SJSA1 (cell line): Measurements from ENCODE around the gene METRN. TPM values are rescaled to one million over a fixed set of nuclear protein-coding genes. Genes with fewer than 3 reads are reported as not detected.

ENCODE experiments used
- DNase-seq, 2 experiments: peaks; one replicate each; pipeline ENCODE4 v3.0.0-alpha.2; 2015 to 2020; ENCODE audit warnings: low spot score in 2 of 2, low read depth in 1 of 2
- H3K27ac ChIP-seq: fragments of 250-450 bp; sonication (Bioruptor Pico); 2 replicates; pipeline ENCODE4 v1.5.1; 2020; ENCODE audit warnings: mild to moderate bottlenecking, moderate library complexity
- H3K27me3 ChIP-seq: fragments of 250-450 bp; sonication (Bioruptor Pico); replicated peaks from 2 replicates; pipeline ENCODE4 v1.5.1; 2020; ENCODE audit warnings: mild to moderate bottlenecking, moderate library complexity
- H3K36me3 ChIP-seq: fragments of 250-450 bp; sonication (Bioruptor Pico); 2 replicates; pipeline ENCODE4 v1.5.1; 2020; ENCODE audit warnings: mild to moderate bottlenecking
- H3K4me1 ChIP-seq: fragments of 250-450 bp; sonication (Bioruptor Pico); replicated peaks from 2 replicates; pipeline ENCODE4 v1.6.1; 2021; ENCODE audit warnings: mild to moderate bottlenecking
- H3K4me3 ChIP-seq: fragments of 250-450 bp; sonication (Bioruptor Pico); 2 replicates; pipeline ENCODE4 v1.5.1; 2020; ENCODE audit warnings: mild to moderate bottlenecking
- H3K9me3 ChIP-seq: fragments of 250-450 bp; sonication (Bioruptor Pico); replicated peaks from 2 replicates; pipeline ENCODE4 v1.5.1; 2020; ENCODE audit warnings: mild to moderate bottlenecking
- total RNA-seq: library from RNA; depleted of rRNA; stranded (reverse); fragments of >200 nt; shearing (Covaris generic); gene quantifications from 2 replicates; pipeline ENCODE4 v1.2.3, GENCODE V29; 2014

METRN gene
- total RNA-seq, 1 experiment from 2014 or later, result 75.5 TPM

DNA sequence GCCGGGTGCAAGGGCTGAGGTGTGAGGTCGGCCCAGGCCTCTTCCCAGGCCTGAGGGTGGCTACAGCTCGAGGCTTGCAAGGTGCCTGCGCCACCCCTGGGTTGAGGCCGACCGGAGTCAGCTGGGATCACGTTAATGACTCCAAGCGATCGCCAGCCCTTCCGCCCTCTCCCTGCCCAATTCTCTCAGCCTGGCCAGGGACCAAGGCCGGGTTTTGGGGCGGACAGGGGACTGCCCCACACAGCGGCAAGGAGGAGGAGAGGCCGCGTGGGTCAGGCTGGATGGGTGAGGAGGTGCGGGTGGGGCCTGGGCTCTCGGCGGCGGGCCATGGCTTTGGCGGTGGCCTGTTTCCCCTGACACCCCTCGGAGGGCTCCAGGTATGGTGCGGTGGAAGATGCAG lies 21.6 kb upstream of the METRN start:
- peaks cover 14% of the 10 kb centered on the region for H3K4me1 ChIP-seq
- DNase-seq, result no peak
- H3K27ac ChIP-seq, result no peak overlapping the region
- H3K9me3 ChIP-seq, result no peaks in the 10 kb centered on the region
- H3K4me3 ChIP-seq, result no peak overlapping the region
- peaks cover 56% of the 10 kb centered on the region for H3K27me3 ChIP-seq
- H3K36me3 ChIP-seq, result no peaks in the 10 kb centered on the region

DNA sequence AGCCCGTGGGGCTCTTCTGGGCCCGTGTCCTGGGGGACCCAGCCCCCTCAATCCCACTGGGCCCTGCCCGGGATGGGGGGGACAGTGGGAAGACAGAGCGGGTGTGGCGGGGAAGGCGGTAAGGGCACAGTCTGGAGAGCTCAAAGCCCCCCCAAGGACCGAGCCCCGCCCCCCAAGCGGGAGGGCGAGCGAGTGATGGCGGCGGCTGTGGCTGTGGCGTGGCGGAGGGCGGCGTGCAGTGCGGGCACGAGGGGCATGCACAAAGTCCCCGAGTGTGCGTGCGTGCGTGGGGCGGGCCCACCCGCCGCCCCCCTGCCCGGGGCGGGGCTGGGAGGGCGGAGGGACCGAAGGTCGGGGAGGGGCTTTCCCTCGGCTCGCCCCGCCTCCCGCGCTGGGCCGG lies 21.2 kb upstream of the METRN start:
- Histone ChIP-seq H3K4me1 (peaks cover 14% of the 10 kb centered on the region), H3K27me3 (peaks cover 59% of the 10 kb centered on the region), H3K36me3 (no peaks in the 10 kb centered on the region), H3K9me3 (no peaks in the 10 kb centered on the region), H3K27ac (no peak overlapping the region), H3K4me3 (no peak overlapping the region)
- no peak for DNase-seq

DNA sequence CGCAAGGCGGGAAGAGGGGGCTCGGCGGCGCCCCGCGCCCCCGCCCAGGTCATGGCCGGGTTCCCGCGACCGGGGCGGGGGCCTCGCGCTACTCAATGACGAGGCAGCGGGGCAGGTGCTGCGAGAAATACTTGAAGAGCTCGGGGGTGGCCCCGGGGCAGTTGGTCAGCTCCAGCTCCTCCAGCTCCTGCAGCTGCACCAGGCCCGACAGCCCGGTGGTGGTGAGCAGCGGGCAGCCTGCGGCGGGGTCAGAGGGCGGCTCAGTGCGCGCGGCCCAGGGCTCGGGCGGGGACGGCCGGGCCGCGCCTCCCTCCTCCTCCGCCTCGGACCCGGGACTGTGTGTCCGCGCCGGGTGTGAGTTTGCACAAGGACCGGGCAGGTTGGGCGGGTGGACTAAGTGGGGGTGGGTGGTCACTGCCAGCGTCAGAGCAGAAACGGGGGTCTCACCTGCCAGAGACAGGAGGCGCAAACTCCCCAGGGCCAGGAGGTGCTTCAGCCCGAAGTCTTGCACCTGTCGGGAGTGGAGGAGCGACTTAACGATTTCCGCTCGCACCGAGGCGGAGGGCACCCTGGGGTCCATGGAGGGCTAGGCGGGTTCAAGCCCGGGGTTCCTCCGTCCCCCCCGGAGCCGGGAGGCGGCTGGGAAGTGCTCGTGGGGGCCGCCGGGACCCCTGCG lies 20.6 kb upstream of the METRN start:
- Histone ChIP-seq H3K36me3 (no peaks in the 10 kb centered on the region), H3K27ac (no peak overlapping the region), H3K27me3 (peaks cover 64% of the 10 kb centered on the region), H3K4me1 (peaks cover 8% of the 10 kb centered on the region), H3K9me3 (no peaks in the 10 kb centered on the region), H3K4me3 (no peak overlapping the region)
- no peak for DNase-seq

DNA sequence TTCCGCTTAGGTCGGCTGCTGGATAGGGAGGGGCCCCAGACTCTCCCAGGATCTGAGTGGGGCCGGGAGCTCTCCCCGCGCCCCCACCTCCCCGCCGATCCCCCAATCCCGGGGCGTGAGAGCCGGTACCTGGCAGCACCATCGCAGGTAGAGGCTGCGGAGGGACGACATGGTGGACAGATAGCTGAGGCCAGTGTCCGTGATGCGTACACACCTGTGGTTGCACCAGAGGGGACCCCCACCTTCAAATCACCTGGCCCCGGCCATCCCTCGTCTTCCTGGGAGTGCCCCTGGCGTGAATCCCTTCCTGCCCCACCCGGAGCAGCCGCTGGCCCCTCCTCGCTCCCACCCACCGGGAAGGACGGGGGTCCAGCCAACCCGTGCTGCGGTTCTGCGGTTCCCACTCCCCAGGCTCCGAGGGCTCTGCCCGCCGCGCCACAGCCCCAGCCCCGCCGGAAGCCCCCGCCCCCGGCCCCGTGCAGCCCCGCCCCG lies 20.0 kb upstream of the METRN start:
- Histone ChIP-seq H3K27me3 (peaks cover 70% of the 10 kb centered on the region), H3K9me3 (no peaks in the 10 kb centered on the region), H3K36me3 (no peaks in the 10 kb centered on the region), H3K4me3 (no peak overlapping the region), H3K4me1 (peaks cover 4% of the 10 kb centered on the region), H3K27ac (no peak overlapping the region)
- no peak for DNase-seq

DNA sequence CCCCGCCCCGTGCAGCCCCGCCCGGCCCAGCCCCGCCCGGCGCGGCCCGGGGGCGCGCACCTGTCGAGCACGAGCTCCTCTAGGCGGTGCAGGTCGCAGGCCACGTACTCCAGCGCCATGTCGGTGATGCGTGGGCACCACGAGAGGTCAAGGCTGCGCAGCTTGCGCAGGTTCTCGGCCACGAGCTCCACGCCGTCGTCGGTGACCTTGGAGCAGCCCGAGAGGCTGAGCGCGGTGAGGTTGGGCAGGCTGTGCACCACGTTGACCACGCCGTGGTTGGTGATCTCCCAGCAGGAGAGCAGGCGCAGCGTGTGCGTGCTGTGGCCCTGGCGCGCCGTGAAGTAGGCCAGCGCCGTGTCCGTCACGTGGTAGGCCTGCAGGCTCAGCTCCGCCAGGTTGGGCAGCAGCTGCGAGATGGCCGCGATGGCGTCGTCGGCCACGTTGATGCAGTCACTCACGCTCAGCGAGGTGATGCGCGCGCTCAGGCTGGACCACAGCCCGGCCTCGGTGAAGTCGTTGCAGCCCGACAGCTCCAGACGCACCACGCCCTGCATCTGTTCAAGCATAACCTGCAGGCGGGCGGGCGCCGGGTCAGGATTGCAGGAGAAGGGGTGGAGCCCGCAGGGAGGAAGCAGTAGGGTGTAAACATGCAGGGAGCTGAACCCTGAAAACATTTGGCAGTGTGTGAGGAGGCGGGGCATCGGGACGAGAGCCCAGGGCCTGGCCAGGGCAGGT lies 19.4 kb upstream of the METRN start:
- peaks cover 76% of the 10 kb centered on the region for H3K27me3 ChIP-seq
- no peaks in the 10 kb centered on the region for H3K9me3 ChIP-seq
- peaks cover 2% of the 10 kb centered on the region for H3K4me1 ChIP-seq
- no peak overlapping the region for H3K4me3 ChIP-seq
- H3K27ac ChIP-seq, result no peak overlapping the region
- no peak for DNase-seq
- no peaks in the 10 kb centered on the region for H3K36me3 ChIP-seq

DNA sequence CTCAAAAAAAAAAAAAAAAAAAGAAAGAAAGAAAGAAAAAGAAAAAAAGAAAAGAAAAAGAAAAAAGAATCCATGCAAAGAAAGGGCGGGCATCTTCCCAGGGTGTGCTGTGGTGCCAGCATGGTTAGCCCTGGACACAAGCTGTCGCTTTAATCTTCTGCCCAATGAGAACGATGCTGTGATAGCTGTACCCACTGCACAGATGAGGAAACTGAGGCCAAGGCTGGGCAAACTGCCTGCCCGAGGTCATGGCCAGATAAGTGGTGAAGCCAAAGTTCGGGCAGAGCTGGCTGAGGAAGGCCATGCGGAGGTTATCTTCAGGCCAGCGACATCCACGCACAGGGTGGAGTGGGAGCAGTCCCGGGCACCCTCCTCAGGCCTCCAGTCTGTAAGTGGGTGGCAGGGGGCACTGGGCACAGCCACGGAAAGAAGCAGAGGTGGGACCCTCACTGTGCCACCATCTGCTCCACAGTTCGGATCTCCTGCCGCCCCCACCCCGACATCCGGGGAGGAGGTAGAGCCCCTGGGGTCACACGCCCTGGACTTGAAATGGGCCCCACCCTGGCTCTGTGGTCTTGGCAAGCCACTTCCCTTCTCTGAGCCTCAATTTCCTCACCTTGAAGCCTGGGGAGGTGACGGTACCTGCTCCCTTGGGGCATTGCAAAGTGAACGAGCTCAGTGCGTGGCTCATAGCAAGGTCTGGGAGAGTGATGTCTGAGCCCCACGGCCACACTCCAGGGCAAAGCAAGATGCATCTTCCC lies 15.8 kb upstream of the METRN start:
- peaks cover 81% of the 10 kb centered on the region for H3K27me3 ChIP-seq
- H3K27ac ChIP-seq, result no peak overlapping the region
- H3K9me3 ChIP-seq, result no peaks in the 10 kb centered on the region
- no peaks in the 10 kb centered on the region for H3K36me3 ChIP-seq
- no peak overlapping the region for H3K4me3 ChIP-seq
- no peak for DNase-seq
- H3K4me1 ChIP-seq, result no peaks in the 10 kb centered on the region; the same call in 1 of the 2 replicates

DNA sequence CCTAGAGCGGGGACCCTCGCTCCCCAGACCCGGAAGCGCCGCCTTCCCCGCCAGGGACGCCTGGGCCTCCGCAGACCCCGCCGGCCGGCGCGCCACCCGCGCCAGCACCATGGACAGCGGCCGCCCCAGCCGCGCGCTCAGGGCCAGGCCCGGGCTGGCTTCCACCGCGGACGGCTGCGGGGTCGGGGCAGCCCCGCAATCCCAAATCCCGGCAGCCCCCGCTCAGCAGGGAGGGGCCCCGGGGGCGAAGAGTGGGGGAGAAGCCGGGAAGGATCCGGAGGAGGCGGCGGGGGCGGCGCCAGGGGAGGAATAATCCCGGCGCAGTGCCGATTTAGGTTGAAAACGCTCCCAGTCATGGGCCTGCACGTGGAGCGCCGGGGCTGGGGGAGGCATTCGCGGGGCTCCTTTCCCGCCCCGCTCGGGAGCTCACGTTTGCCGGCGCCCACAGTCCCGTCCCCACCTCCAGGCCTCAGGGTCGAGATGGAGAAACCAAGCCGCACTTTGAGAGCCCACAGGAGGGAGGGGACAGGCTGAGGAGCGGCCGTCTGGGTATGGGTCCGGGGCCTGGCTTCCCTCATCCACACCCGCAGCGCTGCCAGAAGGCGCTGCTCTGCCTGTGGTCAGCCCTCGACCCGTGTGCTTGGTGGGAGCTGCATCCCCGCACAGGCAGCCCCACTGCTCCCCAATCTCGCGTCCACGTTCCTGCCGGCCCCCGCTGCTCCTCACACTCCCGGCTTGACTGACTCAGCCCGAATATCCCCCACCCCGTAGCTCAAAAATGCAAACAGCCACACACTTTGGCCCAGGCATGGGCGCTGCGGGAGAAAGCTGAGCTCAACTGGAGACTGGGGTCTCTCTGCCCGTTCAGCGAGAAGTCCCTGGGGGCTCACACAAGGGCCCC lies 14.0 kb upstream of the METRN start:
- H3K27me3 ChIP-seq, result peaks cover 76% of the 10 kb centered on the region
- no peak for DNase-seq

DNA sequence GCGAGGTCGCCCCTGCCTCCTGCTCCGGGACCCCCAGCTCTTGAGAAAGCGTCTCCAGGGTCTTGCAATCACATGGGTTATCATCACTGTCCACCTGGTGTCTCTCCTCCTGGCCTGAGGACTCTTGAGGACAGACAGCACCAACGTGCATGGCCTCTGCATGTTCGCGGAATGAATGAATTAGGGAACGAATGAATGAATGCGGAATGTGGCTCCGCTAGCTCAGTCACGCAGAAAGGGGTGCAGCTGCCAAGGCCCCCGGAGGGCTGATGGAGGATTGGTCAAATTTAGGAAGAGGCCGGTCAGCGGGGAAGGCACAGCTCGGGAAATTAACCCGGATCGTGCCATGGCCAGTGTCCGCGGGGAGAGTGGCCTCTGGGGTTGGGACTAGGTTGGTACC lies 12.6 kb upstream of the METRN start:
- H3K27ac ChIP-seq, result no peak overlapping the region
- no peaks in the 10 kb centered on the region for H3K36me3 ChIP-seq
- H3K27me3 ChIP-seq, result peaks cover 84% of the 10 kb centered on the region
- DNase-seq, result no peak
- H3K4me1 ChIP-seq, result no peaks in the 10 kb centered on the region
- no peaks in the 10 kb centered on the region for H3K9me3 ChIP-seq
- H3K4me3 ChIP-seq, result no peak overlapping the region

More for the DNA sequence above, 14.0 kb upstream of the METRN start:
- H3K27ac ChIP-seq, result no peak overlapping the region
- H3K4me3 ChIP-seq, result no peak overlapping the region
- H3K9me3 ChIP-seq, result no peaks in the 10 kb centered on the region
- no peaks in the 10 kb centered on the region for H3K36me3 ChIP-seq
- no peaks in the 10 kb centered on the region for H3K4me1 ChIP-seq

DNA sequence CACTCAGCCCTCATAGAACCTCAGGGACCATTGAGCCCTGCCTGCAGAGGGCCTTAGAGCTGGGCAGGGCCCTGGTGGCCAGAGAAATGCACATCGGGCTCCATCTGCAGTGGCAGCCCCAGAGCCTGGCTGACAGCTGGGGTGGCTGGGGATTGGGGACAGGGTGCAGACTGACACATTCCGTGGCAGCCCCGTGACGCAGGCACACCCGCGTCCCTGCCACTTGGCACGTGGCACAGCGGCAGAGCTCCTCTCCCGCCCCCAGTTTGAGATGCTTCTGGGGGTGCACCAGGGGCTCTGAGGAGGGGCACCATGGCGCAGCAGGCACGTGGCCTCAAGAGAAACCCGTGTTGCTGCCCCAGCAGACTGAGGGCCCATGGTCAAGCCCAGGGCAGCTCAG lies 11.5 kb upstream of the METRN start:
- Histone ChIP-seq H3K27ac (no peak overlapping the region), H3K4me1 (no peaks in the 10 kb centered on the region), H3K4me3 (no peak overlapping the region), H3K9me3 (no peaks in the 10 kb centered on the region), H3K27me3 (peaks cover 80% of the 10 kb centered on the region), H3K36me3 (no peaks in the 10 kb centered on the region)
- no peak for DNase-seq

DNA sequence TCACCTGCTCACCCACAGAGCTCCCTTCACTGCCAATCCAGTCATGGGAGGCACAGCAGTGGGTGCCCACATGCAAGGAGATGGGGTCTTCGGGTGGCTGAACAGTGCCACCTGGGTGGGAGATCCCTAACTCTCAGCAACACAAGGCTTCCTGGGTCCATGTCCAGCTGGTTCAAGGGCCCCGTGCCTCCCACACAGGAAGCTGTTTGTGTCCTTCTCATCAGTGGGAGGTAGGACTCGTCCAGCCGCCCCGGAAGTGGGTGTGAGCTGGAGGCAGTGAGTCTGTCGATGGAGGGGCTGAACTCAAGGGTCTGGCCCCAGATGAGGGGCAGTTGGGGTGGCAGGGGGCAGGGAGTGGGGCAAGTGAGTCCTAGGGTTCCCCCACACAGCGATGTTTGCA lies 10.9 kb upstream of the METRN start:
- H3K4me1 ChIP-seq, result no peaks in the 10 kb centered on the region
- no peak for DNase-seq
- H3K4me3 ChIP-seq, result no peak overlapping the region
- no peaks in the 10 kb centered on the region for H3K36me3 ChIP-seq
- H3K27me3 ChIP-seq, result peaks cover 77% of the 10 kb centered on the region
- H3K27ac ChIP-seq, result no peak overlapping the region
- no peaks in the 10 kb centered on the region for H3K9me3 ChIP-seq

DNA sequence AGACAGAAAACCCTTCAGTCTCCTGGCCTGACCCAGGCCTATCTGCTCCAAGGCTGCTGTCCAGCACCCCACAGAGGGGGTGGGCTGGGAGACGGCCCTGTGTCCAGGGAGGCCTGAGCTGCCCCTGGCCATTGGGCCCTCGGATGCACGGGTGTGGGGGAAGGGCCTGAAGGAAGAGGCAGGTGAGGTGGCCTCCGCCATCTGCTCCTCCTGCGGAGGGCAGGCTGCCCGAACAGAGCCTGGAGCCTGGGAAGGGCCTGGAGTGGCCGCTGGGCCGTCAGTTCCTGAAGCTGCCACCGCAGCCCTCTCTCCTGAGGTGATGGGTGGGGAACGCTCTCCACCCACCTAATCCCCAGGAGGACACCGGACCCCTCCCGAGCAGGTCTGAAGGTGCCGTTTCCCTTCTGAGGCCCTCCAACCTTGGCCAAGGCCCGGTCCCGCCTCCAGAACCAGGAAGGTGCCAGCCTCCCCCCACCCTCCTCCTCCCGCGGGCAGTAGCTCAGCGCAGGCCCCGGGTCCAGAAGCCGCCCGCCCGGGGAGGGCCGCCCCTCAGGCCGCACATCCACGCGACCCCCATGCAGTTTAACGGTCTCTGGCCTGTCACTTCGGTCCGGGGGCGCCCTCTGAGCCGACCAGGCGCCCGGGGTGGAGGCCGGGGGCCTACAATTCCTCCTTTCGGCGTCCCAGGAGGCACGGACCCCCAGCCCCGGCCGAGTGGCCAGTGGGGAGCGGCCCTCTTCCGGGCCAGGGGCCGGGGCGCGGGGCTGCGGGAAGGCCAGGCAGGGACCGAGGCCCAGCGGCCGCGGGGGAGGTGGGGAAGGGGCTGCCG lies 10.2 kb upstream of the METRN start:
- no peak overlapping the region for H3K4me3 ChIP-seq
- H3K36me3 ChIP-seq, result no peaks in the 10 kb centered on the region
- peaks cover 77% of the 10 kb centered on the region for H3K27me3 ChIP-seq
- DNase-seq, result no peak
- peaks cover 2% of the 10 kb centered on the region for H3K4me1 ChIP-seq
- no peak overlapping the region for H3K27ac ChIP-seq
- H3K9me3 ChIP-seq, result no peaks in the 10 kb centered on the region

DNA sequence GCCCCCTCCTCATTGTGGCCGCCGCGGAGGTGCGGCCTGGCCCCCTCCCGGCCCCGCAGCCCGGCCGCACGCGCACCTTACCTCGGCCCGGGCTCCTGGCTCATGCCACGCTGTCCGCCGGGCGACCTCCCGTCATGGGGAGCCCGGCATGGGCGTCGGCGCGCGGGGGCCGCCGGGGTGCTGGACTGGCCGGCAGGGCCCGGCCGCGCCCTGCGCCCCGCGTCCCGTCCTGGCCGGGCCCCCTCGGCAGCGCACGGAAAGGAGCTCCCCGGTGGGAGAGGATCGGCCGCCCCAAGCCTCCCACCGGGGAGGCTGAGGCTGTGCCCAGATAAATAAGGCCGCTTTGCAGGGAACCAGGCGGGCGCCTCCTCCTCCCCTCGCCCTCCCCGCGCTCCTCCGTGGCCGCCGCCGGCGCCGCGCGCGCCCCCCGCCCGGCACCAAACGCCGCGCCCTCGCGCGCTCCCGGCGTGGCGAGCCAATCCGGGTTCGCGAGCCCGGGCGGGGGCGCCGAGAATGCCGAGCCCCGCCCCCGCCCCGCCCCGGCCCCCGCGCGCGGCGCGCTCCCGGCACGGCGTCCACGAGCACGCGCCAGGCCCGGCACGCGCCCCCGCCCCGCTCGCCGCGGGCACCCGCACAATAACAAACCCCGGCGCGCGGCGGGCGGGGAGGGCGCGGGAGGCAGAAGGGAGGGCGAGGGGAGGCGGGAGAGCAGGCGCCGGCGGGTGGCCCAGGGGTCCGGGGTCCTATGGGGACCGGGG lies 9.3 kb upstream of the METRN start, which contains the start of gene FBXL16:
FBXL16 (minus strand) TSS at position 371 of the 758 bp plus-strand sequence. CDS start 8,396 bp downstream, outside the sequence.
- Histone ChIP-seq H3K27me3 (peaks cover 77% of the 10 kb centered on the region), H3K4me3 (no peak within 1 kb of the TSS)
- no peak for DNase-seq

More for the DNA sequence above, 9.3 kb upstream of the METRN start, which contains the start of gene FBXL16:
- Histone ChIP-seq H3K36me3 (no peaks in the 10 kb centered on the region), H3K9me3 (no peaks in the 10 kb centered on the region), H3K4me1 (peaks cover 6% of the 10 kb centered on the region), H3K27ac (no peak within 1 kb of the TSS)
